PC-3 (cell line): ENCODE results near the gene SLC35B1.

Experiments used
- CTCF ChIP-seq: fragments of 300-600 bp; sonication (generic); conservative IDR thresholded peaks from 2 replicates; pipeline ENCODE4 v1.5.1; 2017; ENCODE audit warnings: antibody characterized with exemption, low read depth, mild to moderate bottlenecking, low read length
- EZH2 ChIP-seq: fragments of 300-600 bp; sonication (generic); IDR thresholded peaks from one replicate; pipeline ENCODE4 v1.6.1; 2017; ENCODE audit warnings: antibody characterized with exemption, mild to moderate bottlenecking, low read length; ENCODE audit not compliant: unreplicated experiment

- TF ChIP-seq CTCF = no peak
- TF ChIP-seq EZH2 = no peak
Measured at GRCh38 chr17:49664706-49665211, 43.0 kb downstream of the SLC35B1 start.
